Thyroid gland (tissue), 4 donors: Measurements from ENCODE around the gene ALDH1A2. TPM values are rescaled to one million over a fixed set of nuclear protein-coding genes. Genes with fewer than 3 reads are reported as not detected.

Experiments
- DNase-seq, 2 donors: peaks; one replicate each; pipeline ENCODE4 v3.0.0-alpha.2; 2019
- H3K27ac ChIP-seq, 3 donors: fragments of 200-600 bp; sonication (generic); 1 replicate in 2 of 3; 2 replicates in 1 of 3; pipeline ENCODE4 v1.5.1; 2016 to 2019; ENCODE audit warnings: mild to moderate bottlenecking in 1 of 3, moderate library complexity in 1 of 3
- H3K27me3 ChIP-seq: fragments of 200-600 bp; sonication (generic); one replicate; pipeline ENCODE4 v1.5.1; 2019
- H3K36me3 ChIP-seq, 2 donors: fragments of 200-600 bp; sonication (generic); one replicate each; pipeline ENCODE4 v1.5.1; 2016 to 2019
- H3K4me1 ChIP-seq, 2 donors: fragments of 200-600 bp; sonication (generic); one replicate each; pipeline ENCODE4 v1.5.1; 2017 to 2019
- H3K4me3 ChIP-seq, 3 donors: fragments of 200-600 bp; sonication (generic); replicated peaks in 1 of 3; 1 replicate in 2 of 3; 2 replicates in 1 of 3; pipeline ENCODE4 v1.5.1; 2016; ENCODE audit warnings: mild to moderate bottlenecking in 1 of 3
- H3K9me3 ChIP-seq: fragments of 200-600 bp; sonication (generic); one replicate; pipeline ENCODE4 v1.5.1; 2017
- CTCF ChIP-seq, 6 experiments: fragments of 200-600 bp in 3 of 6; fragments of 450-650 bp in 3 of 6; sonication (generic) in 3 of 6; IDR thresholded peaks; one replicate each; pipeline ENCODE4 v1.5.1; 2016 to 2019; ENCODE audit warnings: antibody characterized with exemption in 6 of 6, mild to moderate bottlenecking in 2 of 6, inconsistent platforms in 1 of 6, moderate library complexity in 1 of 6
- POLR2A ChIP-seq, 2 donors: fragments of 450-650 bp; IDR thresholded peaks; one replicate each; pipeline ENCODE4 v1.6.1; 2017; ENCODE audit warnings: antibody characterized with exemption in 2 of 2, mild to moderate bottlenecking in 2 of 2, moderate library complexity in 1 of 2
- WGBS, 2 donors: methylation state at CpG; one replicate each; pipeline ENCODE4 v1.1.5; 2017; 5-methylcytosine and 5-hydroxymethylcytosine counted together
- intact Hi-C: fragments of 100-400 bp; cut with DNase I; formaldehyde crosslinking; loops from one replicate; pipeline ENCODE4 v1.15.1; 2023
- total RNA-seq, 4 donors: library from RNA; depleted of rRNA; stranded (reverse); fragments of >200 nt; gene quantifications; one replicate each; pipeline ENCODE4 v1.2.3, GENCODE V29; 2016

Gene ALDH1A2
- total RNA-seq, 4 donors from 2014 or later: 0.98 to 12.4 (median 7.3) TPM

- 82 to 86% methylated on average over 8 of the region's 8 CpGs for WGBS, 2 donors
These were observed 14.9 kb upstream of the ALDH1A2 start for GRCh38 chr15:58080398-58080797.

GRCh38 chr15:58078591-58078990 is 13.1 kb upstream of the ALDH1A2 start:
- H3K36me3 ChIP-seq: no peaks in the 10 kb centered on the region
- no peak for DNase-seq
- no peaks in the 10 kb centered on the region for H3K27me3 ChIP-seq
- intact Hi-C loops: loop anchor here (10.0 kb wide), 2 partner anchors 106 to 344 kb away; no protein-coding TSS in a partner anchor
- TF ChIP-seq CTCF (IDR thresholded peaks at IDR 0.05): no peak
- no peak overlapping the region for H3K4me3 ChIP-seq
- H3K4me1 ChIP-seq: peaks cover 0 to 8% of the 10 kb centered on the region in 2 donors
- no peaks in the 10 kb centered on the region for H3K9me3 ChIP-seq
- no peak overlapping the region for H3K27ac ChIP-seq

More at GRCh38 chr15:58080398-58080797, 14.9 kb upstream of the ALDH1A2 start:
- Histone ChIP-seq H3K9me3 (no peaks in the 10 kb centered on the region), H3K4me3 (no peak overlapping the region), H3K36me3 (no peaks in the 10 kb centered on the region), H3K4me1 (peaks cover 0 to 8% of the 10 kb centered on the region in 2 donors), H3K27me3 (no peaks in the 10 kb centered on the region), H3K27ac (no peak overlapping the region)
- intact Hi-C loops: no loop called here
- DNase-seq: no peak
- no peak for TF ChIP-seq POLR2A (IDR thresholded peaks at IDR 0.05)
- no peak for TF ChIP-seq CTCF (IDR thresholded peaks at IDR 0.05)

GRCh38 chr15:58077427-58077826 is 11.9 kb upstream of the ALDH1A2 start:
- intact Hi-C loops: loop anchor here (10.0 kb wide), 2 partner anchors 107 to 343 kb away; no protein-coding TSS in a partner anchor

GRCh38 chr15:58074452-58074851 is 8.9 kb upstream of the ALDH1A2 start:
- Histone ChIP-seq H3K4me3 (no peak overlapping the region), H3K4me1 (no peaks in the 10 kb centered on the region), H3K9me3 (no peaks in the 10 kb centered on the region), H3K27ac (no peak overlapping the region), H3K36me3 (no peaks in the 10 kb centered on the region), H3K27me3 (no peaks in the 10 kb centered on the region)
- no peak for TF ChIP-seq CTCF (IDR thresholded peaks at IDR 0.05)
- no peak for TF ChIP-seq POLR2A (IDR thresholded peaks at IDR 0.05)
- WGBS, 2 donors: 92 to 96% methylated on average over 2 of the region's 2 CpGs
- intact Hi-C loops: loop anchor here (10.0 kb wide), 2 partner anchors 110 to 340 kb away; no protein-coding TSS in a partner anchor
- DNase-seq: no peak

More at GRCh38 chr15:58077427-58077826, 11.9 kb upstream of the ALDH1A2 start:
- Histone ChIP-seq H3K4me1 (peaks cover 0 to 8% of the 10 kb centered on the region in 2 donors), H3K27me3 (no peaks in the 10 kb centered on the region), H3K4me3 (no peak overlapping the region), H3K27ac (no peak overlapping the region), H3K9me3 (no peaks in the 10 kb centered on the region), H3K36me3 (no peaks in the 10 kb centered on the region)
- DNase-seq: no peak
- TF ChIP-seq CTCF (IDR thresholded peaks at IDR 0.05) (peak in 4 of 6 experiments; percentile 8 to 47 (median 44)), POLR2A (IDR thresholded peaks at IDR 0.05) (no peak)
- WGBS, 2 donors: 14 to 16% methylated on average over 1 of the region's 1 CpG

GRCh38 chr15:58070801-58071418 is 5.4 kb upstream of the ALDH1A2 start:
- Histone ChIP-seq H3K9me3 (no peaks in the 10 kb centered on the region), H3K36me3 (no peaks in the 10 kb centered on the region), H3K27me3 (peaks cover 11% of the 10 kb centered on the region), H3K4me3 (no peak overlapping the region), H3K4me1 (peaks cover 4 to 5% of the 10 kb centered on the region in 2 donors), H3K27ac (no peak overlapping the region)
- TF ChIP-seq POLR2A (IDR thresholded peaks at IDR 0.05) (no peak), CTCF (IDR thresholded peaks at IDR 0.05) (peak; percentile 68 to 89 (median 75))
- WGBS, 2 donors: 40% methylated on average over 7 of the region's 7 CpGs
- intact Hi-C loops: loop anchor here (10.0 kb wide), 2 partner anchors 114 to 336 kb away; no protein-coding TSS in a partner anchor
- DNase-seq: peak; percentile 53 to 71
